HEK293 (cell line): Measurements from ENCODE around the gene UCKL1.

Experiments used
- EGR2 ChIP-seq: fragments of 450-650 bp; formaldehyde crosslinking; IDR thresholded peaks from 2 replicates; pipeline ENCODE4 v1.5.1; 2016; ENCODE audit warnings: low read depth, missing biosample characterization, missing genetic modification characterization
- SETDB1 ChIP-seq: IDR thresholded peaks from one replicate; pipeline ENCODE4 v1.6.1; 2017; ENCODE audit warnings: mild to moderate bottlenecking, low read length, moderate library complexity, mixed read lengths; ENCODE audit not compliant: insufficient read length
- ZBTB20 ChIP-seq: fragments of 450-650 bp; formaldehyde crosslinking; IDR thresholded peaks from 2 replicates; pipeline ENCODE4 v1.5.1; 2016; ENCODE audit warnings: missing biosample characterization, missing genetic modification characterization
- ZNF239 ChIP-seq: fragments of 450-650 bp; formaldehyde crosslinking; IDR thresholded peaks from 2 replicates; pipeline ENCODE4 v1.5.1; 2016; ENCODE audit warnings: missing biosample characterization, missing genetic modification characterization
- ZNF274 ChIP-seq, 2 experiments: fragments of 200-500 bp in 1 of 2; fragments of 450-650 bp in 1 of 2; sonication (Bioruptor generic) in 1 of 2; formaldehyde crosslinking in 1 of 2; IDR thresholded peaks; 2 replicates each; pipeline versions ENCODE4 v1.5.1 to v1.6.1; 2014 to 2016; ENCODE audit warnings: borderline replicate concordance in 1 of 2, inconsistent platforms in 1 of 2, low read length in 1 of 2, missing biosample characterization in 1 of 2, missing genetic modification characterization in 1 of 2
- TF ChIP-seq, protein P1 (sequence below): fragments of 450-650 bp; formaldehyde crosslinking; IDR thresholded peaks from 2 replicates; pipeline ENCODE4 v1.5.1; 2016; ENCODE audit warnings: missing biosample characterization, missing genetic modification characterization, borderline replicate concordance
- TF ChIP-seq, protein P2 (sequence below): fragments of 450-650 bp; formaldehyde crosslinking; IDR thresholded peaks from 2 replicates; pipeline ENCODE4 v1.5.1; 2016; ENCODE audit warnings: missing biosample characterization, missing genetic modification characterization

DNA sequence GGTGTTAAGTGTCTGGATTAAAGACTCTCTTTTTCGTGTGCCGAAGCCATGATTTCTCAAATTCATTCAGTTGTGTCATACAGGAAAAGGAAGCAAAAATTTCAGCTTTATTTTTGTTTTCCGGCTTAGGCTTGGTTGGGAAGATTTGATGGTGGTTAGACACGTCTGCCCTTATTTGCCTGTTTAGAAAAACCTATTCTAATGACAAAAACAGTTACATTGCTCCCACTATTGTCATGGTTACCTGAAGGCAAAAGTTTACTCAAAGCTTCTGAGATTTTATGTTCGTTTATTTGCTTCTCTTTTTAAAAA lies 60.3 kb downstream of the UCKL1 start:
- TF ChIP-seq, protein P1, sequence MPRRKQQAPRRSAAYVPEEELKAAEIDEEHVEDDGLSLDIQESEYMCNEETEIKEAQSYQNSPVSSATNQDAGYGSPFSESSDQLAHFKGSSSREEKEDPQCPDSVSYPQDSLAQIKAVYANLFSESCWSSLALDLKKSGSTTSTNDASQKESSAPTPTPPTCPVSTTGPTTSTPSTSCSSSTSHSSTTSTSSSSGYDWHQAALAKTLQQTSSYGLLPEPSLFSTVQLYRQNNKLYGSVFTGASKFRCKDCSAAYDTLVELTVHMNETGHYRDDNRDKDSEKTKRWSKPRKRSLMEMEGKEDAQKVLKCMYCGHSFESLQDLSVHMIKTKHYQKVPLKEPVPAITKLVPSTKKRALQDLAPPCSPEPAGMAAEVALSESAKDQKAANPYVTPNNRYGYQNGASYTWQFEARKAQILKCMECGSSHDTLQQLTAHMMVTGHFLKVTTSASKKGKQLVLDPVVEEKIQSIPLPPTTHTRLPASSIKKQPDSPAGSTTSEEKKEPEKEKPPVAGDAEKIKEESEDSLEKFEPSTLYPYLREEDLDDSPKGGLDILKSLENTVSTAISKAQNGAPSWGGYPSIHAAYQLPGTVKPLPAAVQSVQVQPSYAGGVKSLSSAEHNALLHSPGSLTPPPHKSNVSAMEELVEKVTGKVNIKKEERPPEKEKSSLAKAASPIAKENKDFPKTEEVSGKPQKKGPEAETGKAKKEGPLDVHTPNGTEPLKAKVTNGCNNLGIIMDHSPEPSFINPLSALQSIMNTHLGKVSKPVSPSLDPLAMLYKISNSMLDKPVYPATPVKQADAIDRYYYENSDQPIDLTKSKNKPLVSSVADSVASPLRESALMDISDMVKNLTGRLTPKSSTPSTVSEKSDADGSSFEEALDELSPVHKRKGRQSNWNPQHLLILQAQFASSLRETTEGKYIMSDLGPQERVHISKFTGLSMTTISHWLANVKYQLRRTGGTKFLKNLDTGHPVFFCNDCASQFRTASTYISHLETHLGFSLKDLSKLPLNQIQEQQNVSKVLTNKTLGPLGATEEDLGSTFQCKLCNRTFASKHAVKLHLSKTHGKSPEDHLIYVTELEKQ: no peak
- no peak for TF ChIP-seq EGR2 (tag by site-specific recombination)
- TF ChIP-seq ZBTB20: no peak
- TF ChIP-seq, protein P2, sequence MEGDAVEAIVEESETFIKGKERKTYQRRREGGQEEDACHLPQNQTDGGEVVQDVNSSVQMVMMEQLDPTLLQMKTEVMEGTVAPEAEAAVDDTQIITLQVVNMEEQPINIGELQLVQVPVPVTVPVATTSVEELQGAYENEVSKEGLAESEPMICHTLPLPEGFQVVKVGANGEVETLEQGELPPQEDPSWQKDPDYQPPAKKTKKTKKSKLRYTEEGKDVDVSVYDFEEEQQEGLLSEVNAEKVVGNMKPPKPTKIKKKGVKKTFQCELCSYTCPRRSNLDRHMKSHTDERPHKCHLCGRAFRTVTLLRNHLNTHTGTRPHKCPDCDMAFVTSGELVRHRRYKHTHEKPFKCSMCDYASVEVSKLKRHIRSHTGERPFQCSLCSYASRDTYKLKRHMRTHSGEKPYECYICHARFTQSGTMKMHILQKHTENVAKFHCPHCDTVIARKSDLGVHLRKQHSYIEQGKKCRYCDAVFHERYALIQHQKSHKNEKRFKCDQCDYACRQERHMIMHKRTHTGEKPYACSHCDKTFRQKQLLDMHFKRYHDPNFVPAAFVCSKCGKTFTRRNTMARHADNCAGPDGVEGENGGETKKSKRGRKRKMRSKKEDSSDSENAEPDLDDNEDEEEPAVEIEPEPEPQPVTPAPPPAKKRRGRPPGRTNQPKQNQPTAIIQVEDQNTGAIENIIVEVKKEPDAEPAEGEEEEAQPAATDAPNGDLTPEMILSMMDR: no peak
- TF ChIP-seq ZNF239: no peak
- no peak for TF ChIP-seq ZNF274 (IDR thresholded peaks at IDR 0.05; ENCODE audit: low read length)
- no peak for TF ChIP-seq ZNF274 (tag by site-specific recombination; IDR thresholded peaks at IDR 0.05; ENCODE audit: borderline replicate concordance)
- no peak for TF ChIP-seq SETDB1
